HepG2 (cell line): ENCODE data around the gene COL26A1. TPM values are rescaled to one million over a fixed set of nuclear protein-coding genes. Genes with fewer than 3 reads are reported as not detected.

Experiments
- ATAC-seq: fragments of 200-7000 bp; cut with Tn5 transposase; 3 replicates; pipeline ENCODE4 v1.9.1; 2020; ENCODE audit warnings: mild to moderate bottlenecking, moderate library complexity
- BruUV-seq: library from RNA; stranded (reverse); fragments of 400-500 nt; replicated peaks from 2 replicates; lab custom pipeline; 2021; lab: Mats Ljungman, UMichigan
- CTCF ChIA-PET: fragments of 300-600 bp; formaldehyde crosslinking; extraction: SDS; loops from one replicate; lab custom pipeline; 2021; ENCODE audit warnings: low total read pairs, inconsistent platforms, low intra/inter-chr PET ratio; lab: Yijun Ruan, JAX
- POLR2A ChIA-PET: fragments of 350-600 bp; sonication (Branson Sonifier 250); formaldehyde crosslinking; loops from one replicate; lab custom pipeline; 2020; ENCODE audit warnings: antibody characterized with exemption, inconsistent platforms; lab: Yijun Ruan, JAX
- DNase-seq: peaks from one replicate; pipeline ENCODE4 v3.0.0-alpha.2; 2015; ENCODE audit warnings: low spot score
- FAIRE-seq: peaks from 3 replicates; lab custom pipeline; 2011; peaks lifted over from hg19 to GRCh38; lab: Jason Lieb, UNC
- H2AFZ ChIP-seq: one replicate; pipeline ENCODE4 v1.6.1; 2011; ENCODE audit warnings: low read length, inconsistent platforms
- H3K27ac ChIP-seq: fragments of 300-600 bp; 3 replicates; pipeline ENCODE4 v1.8.0; 2011; ENCODE audit warnings: mixed run types, mild to moderate bottlenecking, mixed read lengths, low read length, inconsistent platforms; ENCODE audit not compliant: insufficient read depth; ENCODE audit errors: extremely low read length
- H3K27me3 ChIP-seq, 2 experiments: fragments of 200-600 bp in 1 of 2; 2 replicates in 1 of 2; 3 replicates in 1 of 2; pipeline versions ENCODE4 v1.6.0 to v1.8.0; 2011; ENCODE audit warnings: low read length in 2 of 2, mild to moderate bottlenecking in 2 of 2, moderate library complexity in 2 of 2, inconsistent platforms in 1 of 2; ENCODE audit not compliant: insufficient read depth in 2 of 2, control insufficient read depth in 1 of 2
- H3K36me3 ChIP-seq, 2 experiments: fragments of 200-600 bp in 1 of 2; replicated peaks in 1 of 2; 2 replicates in 1 of 2; 3 replicates in 1 of 2; pipeline versions ENCODE4 v1.5.1 to v1.8.0; 2011; ENCODE audit warnings: low read length in 2 of 2, inconsistent platforms in 1 of 2; ENCODE audit not compliant: insufficient read depth in 2 of 2, control insufficient read depth in 1 of 2
- H3K4me1 ChIP-seq: 2 replicates; pipeline ENCODE4 v1.5.1; 2012; ENCODE audit warnings: low read length, inconsistent platforms; ENCODE audit not compliant: insufficient read depth
- H3K4me2 ChIP-seq: 2 replicates; pipeline ENCODE4 v1.6.0; 2011; ENCODE audit warnings: low read depth, low read length, inconsistent platforms
- H3K4me3 ChIP-seq, 3 experiments: fragments of 200-600 bp in 1 of 3; sonication (generic), shearing (Covaris generic) in 1 of 3; replicated peaks in 1 of 3; 2 replicates each; pipeline ENCODE4 v1.5.1; 2011 to 2016; ENCODE audit warnings: low read length in 3 of 3, inconsistent platforms in 2 of 3, low read depth in 2 of 3, mild to moderate bottlenecking in 2 of 3, control low read depth in 1 of 3, mixed read lengths in 1 of 3; ENCODE audit not compliant: insufficient read depth in 1 of 3
- H3K79me2 ChIP-seq: one replicate; pipeline ENCODE4 v1.6.1; 2011; ENCODE audit warnings: low read length, inconsistent platforms; ENCODE audit not compliant: insufficient read depth
- H3K9ac ChIP-seq: 2 replicates; pipeline ENCODE4 v1.6.0; 2011; ENCODE audit warnings: mild to moderate bottlenecking, low read depth, low read length, inconsistent platforms; ENCODE audit not compliant: insufficient read depth
- H3K9me3 ChIP-seq: 2 replicates; pipeline ENCODE4 v1.5.1; 2012; ENCODE audit warnings: mild to moderate bottlenecking, low read length
- H4K20me1 ChIP-seq: 2 replicates; pipeline ENCODE4 v1.6.0; 2011; ENCODE audit warnings: inconsistent platforms, mild to moderate bottlenecking, low read length, moderate library complexity; ENCODE audit not compliant: insufficient read depth
- ETV6 ChIP-seq: sonication (generic); formaldehyde crosslinking; conservative IDR thresholded peaks from 2 replicates; pipeline ENCODE4 v1.4.0; 2020; ENCODE audit warnings: missing genetic modification reagents
- GTF2F1 ChIP-seq: fragments of 150-350 bp; IDR thresholded peaks from 2 replicates; pipeline ENCODE4 v1.6.1; 2014; ENCODE audit warnings: low read length
- KDM5B ChIP-seq: sonication (generic); formaldehyde crosslinking; IDR thresholded peaks from 2 replicates; pipeline ENCODE4 v1.4.0; 2020; ENCODE audit warnings: missing genetic modification reagents, mild to moderate bottlenecking, borderline replicate concordance
- MAX ChIP-seq: IDR thresholded peaks from 2 replicates; pipeline ENCODE4 v1.6.1; 2012; ENCODE audit warnings: inconsistent platforms
- MBD4 ChIP-seq: IDR thresholded peaks from 2 replicates; pipeline ENCODE4 v1.6.1; 2012; ENCODE audit warnings: low read length, inconsistent platforms, borderline replicate concordance
- MED13 ChIP-seq: sonication (generic); formaldehyde crosslinking; IDR thresholded peaks from 2 replicates; pipeline ENCODE4 v1.5.0; 2020; ENCODE audit warnings: missing genetic modification reagents
- NFKBIZ ChIP-seq: IDR thresholded peaks from 2 replicates; pipeline ENCODE4 v1.6.1; 2018; ENCODE audit warnings: missing genetic modification reagents, missing compliant biosample characterization
- PAX8 ChIP-seq: sonication (generic); formaldehyde crosslinking; IDR thresholded peaks from 2 replicates; pipeline ENCODE4 v1.8.0; 2022; ENCODE audit warnings: mild to moderate bottlenecking, missing genetic modification reagents, borderline replicate concordance
- RBAK ChIP-seq: sonication (generic); formaldehyde crosslinking; IDR thresholded peaks from 2 replicates; pipeline ENCODE4 v1.5.1; 2020; ENCODE audit warnings: mild to moderate bottlenecking, missing genetic modification reagents
- RBM39 ChIP-seq: fragments of 200-400 bp; formaldehyde crosslinking; IDR thresholded peaks from one replicate; pipeline ENCODE4 v1.6.1; 2018; ENCODE audit warnings: antibody characterized with exemption, mild to moderate bottlenecking, low read depth, low read length; ENCODE audit not compliant: poor library complexity, severe bottlenecking
- SNRNP70 ChIP-seq: fragments of 200-400 bp; formaldehyde crosslinking; IDR thresholded peaks from 2 replicates; pipeline ENCODE4 v1.6.1; 2017; ENCODE audit warnings: mild to moderate bottlenecking, low read depth, low read length, moderate library complexity
- SP140L ChIP-seq: sonication (generic); formaldehyde crosslinking; IDR thresholded peaks from 2 replicates; pipeline ENCODE4 v1.4.0; 2020; ENCODE audit warnings: missing genetic modification reagents, borderline replicate concordance
- SP2 ChIP-seq: sonication (generic); formaldehyde crosslinking; IDR thresholded peaks from 2 replicates; pipeline ENCODE4 v1.5.1; 2020; ENCODE audit warnings: mild to moderate bottlenecking, missing genetic modification reagents
- TEAD2 ChIP-seq: sonication (generic); formaldehyde crosslinking; IDR thresholded peaks from 2 replicates; pipeline ENCODE4 v1.9.0; 2021; ENCODE audit warnings: missing genetic modification reagents
- ZNF101 ChIP-seq: sonication (generic); formaldehyde crosslinking; IDR thresholded peaks from 2 replicates; pipeline ENCODE4 v1.4.0; 2020; ENCODE audit warnings: mild to moderate bottlenecking, low read depth, missing genetic modification reagents, borderline replicate concordance
- ZNF230 ChIP-seq: sonication (generic); formaldehyde crosslinking; IDR thresholded peaks from 2 replicates; pipeline ENCODE4 v1.4.0; 2020; ENCODE audit warnings: mild to moderate bottlenecking, missing genetic modification reagents
- ZNF501 ChIP-seq: sonication (generic); formaldehyde crosslinking; IDR thresholded peaks from 2 replicates; pipeline ENCODE4 v1.5.1; 2020; ENCODE audit warnings: mild to moderate bottlenecking, moderate library complexity, missing genetic modification reagents
- ZNF790 ChIP-seq: sonication (generic); formaldehyde crosslinking; IDR thresholded peaks from 2 replicates; pipeline ENCODE4 v1.8.0; 2022; ENCODE audit warnings: missing genetic modification reagents, mild to moderate bottlenecking, borderline replicate concordance
- WGBS: methylation state at CpG from one replicate; pipeline ENCODE4 v1.1.6; 2017; ENCODE audit warnings: low lambda C conversion rate; 5-methylcytosine and 5-hydroxymethylcytosine counted together
- in situ Hi-C: cut with HindIII; loops from 2 replicates; pipeline ENCODE4 v1.10.0; 2017; ENCODE audit warnings: low pct_unique_long_range_greater_than_20kb; ENCODE audit not compliant: extremely low pct_ligation_motif_present
- intact Hi-C: fragments of 100-400 bp; cut with micrococcal nuclease; formaldehyde crosslinking; loops from one replicate; pipeline ENCODE4 v1.10.0; 2022; ENCODE audit not compliant: unreplicated experiment
- polyA plus RNA-seq, 8 experiments: library from polyadenylated mRNA; depleted of rRNA in 3 of 8; stranded (reverse) in 7 of 8; unstranded in 1 of 8; fragments of >200 nt; fragmentation: Illumina TruSeq in 4 of 8; extraction: Trizol in 4 of 8; gene quantifications; 2 replicates each; pipeline versions ENCODE4 v1.2.1 to v1.2.3, GENCODE V29; 2011 to 2016; ENCODE audit warnings: low read depth in 4 of 8, missing spikeins in 1 of 8, mixed read lengths in 1 of 8; ENCODE audit not compliant: insufficient read depth in 1 of 8
- total RNA-seq, 5 experiments: library from RNA; depleted of rRNA; stranded (reverse); fragments of >200 nt; fragmentation: Illumina TruSeq; extraction: Trizol; gene quantifications; 2 replicates each; pipeline ENCODE4 v1.2.3, GENCODE V29; 2016; ENCODE audit warnings: low read depth in 1 of 5
- TF ChIP-seq, protein P1 (sequence below): IDR thresholded peaks from 2 replicates; pipeline ENCODE4 v1.6.1; 2016; ENCODE audit warnings: mild to moderate bottlenecking

COL26A1 gene
- total and polyA plus RNA-seq, 2 of the 13 experiments (the other 11 are each of a cell fraction or from before 2014, with no cell fraction given): 7.8 to 9.2 TPM

DNA sequence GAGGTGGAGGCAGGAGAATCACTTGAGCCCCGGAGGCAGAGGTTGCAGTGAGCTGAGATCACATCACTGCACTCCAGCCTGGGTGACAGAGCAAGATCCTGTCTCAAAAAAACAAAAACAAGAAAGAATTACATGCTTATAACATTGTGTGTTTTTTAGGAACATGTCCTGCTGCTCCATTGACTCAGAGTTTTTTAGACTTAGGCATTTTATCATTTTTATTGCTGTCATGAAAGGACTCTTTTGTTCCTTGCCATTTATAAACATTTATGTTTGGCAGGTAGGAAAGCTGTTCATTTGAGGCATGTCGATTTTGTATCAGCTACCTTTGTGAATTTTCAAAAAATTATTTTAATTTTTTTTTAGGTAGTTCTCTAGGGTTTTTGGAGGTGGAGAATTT, 20.3 kb downstream of the COL26A1 start:
- no peak overlapping the region for H2AFZ ChIP-seq
- no peaks in the 10 kb centered on the region; a peak in 1 of 5 replicates for H3K27me3 ChIP-seq
- no peaks in the 10 kb centered on the region for H3K9me3 ChIP-seq
- POLR2A ChIA-PET: no interaction called here
- in situ Hi-C loops (no loop called here), intact Hi-C loops (no loop called here)
- BruUV-seq: no TSS peak
- WGBS: 51% methylated on average over 2 of the region's 2 CpGs
- H3K4me2 ChIP-seq: no peak overlapping the region
- H3K9ac ChIP-seq: no peak overlapping the region
- ATAC-seq (no peak), DNase-seq (no peak), FAIRE-seq (no peak)
- H4K20me1 ChIP-seq: no peaks in the 10 kb centered on the region
- H3K27ac ChIP-seq: no peak overlapping the region
- CTCF ChIA-PET: no interaction called here
- TF ChIP-seq ZNF101 (CRISPR knock-in tag) (no peak), SP140L (CRISPR knock-in tag) (no peak), SNRNP70 (no peak), ZNF230 (CRISPR knock-in tag) (no peak), NFKBIZ (CRISPR knock-in tag) (no peak), RBM39 (no peak), MED13 (CRISPR knock-in tag) (no peak), ZNF501 (CRISPR knock-in tag) (no peak), GTF2F1 (no peak), SP2 (CRISPR knock-in tag) (no peak), ETV6 (no peak), RBAK (CRISPR knock-in tag) (no peak), ZNF790 (CRISPR knock-in tag) (no peak), MBD4 (no peak), PAX8 (no peak), MAX (no peak), TEAD2 (CRISPR knock-in tag) (no peak), KDM5B (CRISPR knock-in tag) (no peak)
- TF ChIP-seq, protein P1, sequence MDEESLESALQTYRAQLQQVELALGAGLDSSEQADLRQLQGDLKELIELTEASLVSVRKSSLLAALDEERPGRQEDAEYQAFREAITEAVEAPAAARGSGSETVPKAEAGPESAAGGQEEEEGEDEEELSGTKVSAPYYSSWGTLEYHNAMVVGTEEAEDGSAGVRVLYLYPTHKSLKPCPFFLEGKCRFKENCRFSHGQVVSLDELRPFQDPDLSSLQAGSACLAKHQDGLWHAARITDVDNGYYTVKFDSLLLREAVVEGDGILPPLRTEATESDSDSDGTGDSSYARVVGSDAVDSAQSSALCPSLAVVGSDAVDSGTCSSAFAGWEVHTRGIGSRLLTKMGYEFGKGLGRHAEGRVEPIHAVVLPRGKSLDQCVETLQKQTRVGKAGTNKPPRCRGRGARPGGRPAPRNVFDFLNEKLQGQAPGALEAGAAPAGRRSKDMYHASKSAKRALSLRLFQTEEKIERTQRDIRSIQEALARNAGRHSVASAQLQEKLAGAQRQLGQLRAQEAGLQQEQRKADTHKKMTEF (CRISPR knock-in tag): no peak
- no peaks in the 10 kb centered on the region for H3K36me3 ChIP-seq
- H3K4me3 ChIP-seq: no peak overlapping the region
- peaks cover 17% of the 10 kb centered on the region for H3K4me1 ChIP-seq
- H3K79me2 ChIP-seq: no peaks in the 10 kb centered on the region
